T-helper 9 cell (primary cell): ENCODE results near the gene PLCL1.

Experiments
- DNase-seq: peaks from one replicate; pipeline ENCODE4 v3.0.0-alpha.2; 2020

The PLCL1 gene

GRCh38 chr2:198134293-198134955 lies 330.0 kb downstream of the PLCL1 start:
- no peak for DNase-seq

- DNase-seq, result no peak
Observed at GRCh38 chr2:198135481-198135934, 331.1 kb downstream of the PLCL1 start.

- DNase-seq, result no peak
Observed at GRCh38 chr2:198136142-198136541, 331.7 kb downstream of the PLCL1 start.

- DNase-seq, result no peak
Observed at GRCh38 chr2:198137733-198138132, 333.3 kb downstream of the PLCL1 start.

DNA sequence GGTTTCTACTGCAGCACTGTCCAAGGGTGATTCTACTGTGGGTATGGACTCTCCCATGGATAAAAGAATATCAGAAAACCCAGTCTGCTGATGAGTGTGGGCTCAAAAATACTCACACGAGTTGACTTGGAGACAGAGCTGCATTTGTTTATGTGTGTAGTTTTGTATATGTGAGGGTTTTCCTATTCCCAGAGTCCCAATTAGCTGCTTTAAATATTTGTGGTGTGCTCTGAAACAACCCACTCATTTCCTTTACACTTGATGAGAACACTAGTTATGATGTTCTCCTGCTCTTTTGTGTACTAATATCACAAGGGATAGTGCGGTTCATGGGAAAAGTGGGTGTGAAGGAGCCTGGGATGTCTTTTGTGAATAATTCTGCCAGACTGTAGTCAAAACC lies 337.3 kb downstream of the PLCL1 start:
- DNase-seq, result no peak

DNA sequence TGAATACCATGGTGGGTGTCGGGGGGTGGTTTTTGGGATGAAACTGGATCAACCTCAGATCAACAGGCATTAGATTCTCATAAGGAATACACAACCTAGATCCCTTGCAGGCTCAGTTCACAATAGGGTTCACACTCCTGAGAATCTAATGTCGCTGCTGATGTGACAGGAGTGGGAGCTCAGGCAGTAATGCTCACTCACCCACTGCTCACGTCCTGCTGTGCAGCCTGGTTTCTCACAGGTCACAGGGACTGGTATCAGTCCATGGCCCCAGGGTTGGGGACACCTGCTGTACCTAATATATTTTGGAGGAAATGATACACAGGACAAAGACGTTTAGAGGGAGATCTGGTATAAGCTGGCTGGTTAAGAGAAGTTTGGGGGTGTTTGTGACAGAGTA lies 338.8 kb downstream of the PLCL1 start:
- DNase-seq, result no peak

GRCh38 chr2:198143793-198144192 lies 339.4 kb downstream of the PLCL1 start:
- no peak for DNase-seq

DNA sequence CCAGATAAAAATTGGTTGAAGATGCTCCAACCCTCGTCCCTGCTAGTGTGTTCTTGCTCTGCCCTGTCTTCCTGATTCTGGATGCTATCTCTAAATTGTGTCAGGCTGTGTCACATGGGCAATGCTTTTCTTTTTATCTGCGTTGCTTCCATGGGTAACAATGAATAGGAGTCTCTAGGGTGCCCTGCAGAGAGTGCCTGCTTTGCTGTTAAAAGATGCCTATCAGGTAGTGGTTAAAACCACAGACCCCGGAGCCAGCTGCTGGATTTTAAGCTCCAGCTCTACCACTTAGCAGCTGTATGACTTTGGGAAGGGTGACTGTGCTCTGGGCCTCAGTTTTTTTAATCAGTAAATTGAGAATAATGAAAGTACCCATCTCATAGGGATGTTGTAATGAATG lies 340.3 kb downstream of the PLCL1 start:
- no peak for DNase-seq

DNA sequence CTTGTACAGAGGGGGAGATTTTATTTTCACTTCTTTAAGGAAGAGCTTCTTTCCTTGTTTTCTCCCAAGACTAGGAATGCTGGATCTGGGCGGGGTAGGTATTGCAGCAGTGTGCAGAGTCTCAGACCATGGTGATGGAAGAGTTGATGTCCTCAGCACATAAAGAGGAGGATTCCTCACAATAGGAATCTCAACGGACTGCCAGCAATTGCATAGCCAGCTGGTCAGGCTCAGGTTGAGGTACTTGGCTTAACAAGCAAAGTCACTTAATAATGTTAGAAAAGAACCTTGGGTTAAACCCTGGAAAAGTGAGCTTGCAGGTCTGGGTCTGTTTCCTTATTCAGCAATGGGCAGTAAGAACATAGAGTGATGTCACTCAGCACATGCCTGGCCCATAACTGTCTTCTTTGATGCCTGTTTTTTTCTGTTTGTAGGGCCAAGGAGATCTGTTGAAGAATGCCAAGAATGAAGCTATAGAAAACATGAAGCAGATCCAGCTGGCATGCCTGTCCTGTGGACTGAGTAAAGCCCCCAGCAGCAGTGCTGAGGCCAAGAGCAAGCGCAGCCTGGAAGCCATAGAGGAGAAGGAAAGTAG lies 342.1 kb downstream of the PLCL1 start:
- no peak for DNase-seq

GRCh38 chr2:198157314-198157713 lies 352.9 kb downstream of the PLCL1 start:
- DNase-seq, result no peak

GRCh38 chr2:198161151-198161550 lies 356.8 kb downstream of the PLCL1 start:
- DNase-seq, result no peak

- DNase-seq, result no peak
Observed at GRCh38 chr2:198162276-198162675, 357.9 kb downstream of the PLCL1 start.

GRCh38 chr2:198164843-198165242 lies 360.4 kb downstream of the PLCL1 start:
- DNase-seq, result no peak

- no peak for DNase-seq
Observed at GRCh38 chr2:198165289-198165688, 360.9 kb downstream of the PLCL1 start.

DNA sequence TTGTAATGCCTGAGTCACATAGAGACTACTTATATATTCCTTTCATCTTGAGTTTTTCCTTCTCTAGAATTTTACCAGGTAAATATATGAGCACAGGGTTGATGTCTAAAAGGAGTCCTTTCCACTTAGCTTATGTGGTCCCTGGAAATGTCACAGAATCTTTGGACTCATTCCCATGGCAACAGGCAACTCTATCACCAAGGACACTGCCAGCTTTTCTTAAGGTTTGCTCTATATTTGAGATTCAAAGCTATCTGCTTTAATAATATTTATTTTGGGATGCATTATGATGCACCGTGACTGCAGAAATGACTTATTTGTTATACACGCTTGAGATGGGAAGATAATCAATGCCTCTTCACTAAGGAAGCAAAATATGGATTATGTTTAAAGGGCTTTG lies 363.0 kb downstream of the PLCL1 start:
- DNase-seq, result no peak

DNA sequence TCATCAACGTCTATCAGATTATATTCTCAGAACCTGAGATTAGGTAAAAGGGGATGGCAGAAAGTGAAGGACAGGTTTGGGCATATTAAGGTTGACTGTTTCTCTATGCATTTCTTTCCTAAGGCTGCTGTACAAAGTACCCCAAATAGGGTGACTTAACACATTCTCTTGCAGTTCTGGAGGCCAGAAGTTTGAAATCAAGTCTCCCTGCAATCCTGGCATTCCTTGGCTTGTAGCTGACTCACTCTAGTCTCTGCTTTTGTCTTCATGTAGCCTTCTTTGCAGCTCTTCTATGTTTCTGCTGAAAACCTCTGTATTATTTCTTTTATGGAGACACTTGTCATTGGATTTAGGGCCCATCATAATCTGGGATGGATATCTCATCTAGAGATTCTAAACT lies 364.3 kb downstream of the PLCL1 start:
- DNase-seq, result no peak

DNA sequence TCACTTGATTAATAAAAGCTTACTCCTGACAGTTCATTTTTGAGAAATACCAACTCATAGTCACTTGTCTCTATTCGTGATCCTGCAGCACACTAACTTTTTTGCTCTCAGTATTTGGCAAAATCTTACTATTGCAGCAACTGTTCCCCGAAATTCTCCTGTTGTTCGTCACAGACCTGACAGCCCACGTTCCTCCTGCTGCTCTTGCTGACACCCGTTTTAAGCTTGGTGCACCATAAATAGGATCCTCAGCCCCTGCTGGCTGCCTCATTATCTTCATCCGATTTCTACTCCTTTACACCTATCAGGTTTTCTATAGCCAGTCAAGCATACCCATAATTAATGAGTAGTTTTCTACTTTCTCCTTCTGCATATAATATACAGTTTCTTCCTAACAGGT lies 368.8 kb downstream of the PLCL1 start:
- no peak for DNase-seq

DNA sequence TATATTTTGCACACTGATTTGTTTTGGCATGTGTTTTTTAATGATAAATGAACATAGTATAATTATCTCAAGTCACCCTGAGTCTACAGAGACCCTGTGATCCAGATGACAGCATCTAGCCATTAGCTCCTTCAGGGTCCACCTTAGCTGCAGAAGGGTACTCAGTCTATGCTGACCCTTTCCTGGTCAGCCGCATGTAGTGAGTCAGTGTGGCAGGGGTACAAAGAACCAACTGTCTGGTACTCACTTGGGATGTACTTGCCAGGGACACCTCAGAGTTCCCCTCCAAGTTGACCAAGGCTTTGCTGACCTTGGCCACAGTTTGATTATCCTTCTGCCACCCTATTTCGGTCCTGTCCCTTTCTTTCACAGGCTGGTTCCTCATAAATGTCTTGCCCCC lies 369.5 kb downstream of the PLCL1 start:
- DNase-seq, result no peak

- no peak for DNase-seq
Observed at GRCh38 chr2:198175271-198175670, 370.9 kb downstream of the PLCL1 start.

GRCh38 chr2:198177040-198177439 lies 372.6 kb downstream of the PLCL1 start:
- DNase-seq, result no peak

DNA sequence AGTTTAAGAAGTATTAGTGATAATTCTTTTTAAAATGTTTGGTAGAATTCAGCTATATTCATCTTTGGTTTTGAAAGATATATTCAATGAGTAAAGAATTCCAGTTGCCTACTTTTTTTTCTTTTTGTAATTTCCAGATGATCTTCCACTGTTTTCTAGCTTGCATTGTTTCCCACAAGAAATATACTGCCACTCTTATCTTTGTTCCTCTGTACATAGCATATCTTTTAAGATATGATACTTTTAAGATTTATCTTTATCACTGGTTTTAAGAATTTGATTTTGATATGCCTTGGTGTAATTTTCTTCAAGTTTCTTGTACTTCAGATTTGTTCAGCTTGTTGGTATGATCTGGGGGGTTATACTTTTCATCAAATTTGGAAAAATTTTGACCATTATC lies 374.4 kb downstream of the PLCL1 start:
- DNase-seq, result no peak

DNA sequence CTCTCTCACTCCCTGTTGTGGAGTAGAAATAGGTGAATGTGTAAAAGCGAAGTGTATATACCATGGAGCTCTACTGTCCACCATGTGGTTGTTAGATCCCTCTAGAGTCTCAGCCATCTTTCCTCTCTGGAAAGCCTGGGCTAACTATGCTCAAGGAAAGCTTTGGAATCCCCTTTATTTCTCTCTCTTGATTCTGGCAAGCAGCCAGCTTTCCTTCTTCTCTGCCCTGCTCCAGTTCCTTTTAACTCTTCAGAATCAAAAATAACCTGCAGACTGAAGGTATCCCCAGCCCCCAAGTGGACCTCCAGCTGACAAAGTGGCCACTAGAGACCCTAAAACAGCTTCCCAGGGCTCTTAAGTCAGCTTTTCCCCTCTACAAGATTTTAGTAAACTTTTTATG lies 381.9 kb downstream of the PLCL1 start:
- DNase-seq, result no peak

DNA sequence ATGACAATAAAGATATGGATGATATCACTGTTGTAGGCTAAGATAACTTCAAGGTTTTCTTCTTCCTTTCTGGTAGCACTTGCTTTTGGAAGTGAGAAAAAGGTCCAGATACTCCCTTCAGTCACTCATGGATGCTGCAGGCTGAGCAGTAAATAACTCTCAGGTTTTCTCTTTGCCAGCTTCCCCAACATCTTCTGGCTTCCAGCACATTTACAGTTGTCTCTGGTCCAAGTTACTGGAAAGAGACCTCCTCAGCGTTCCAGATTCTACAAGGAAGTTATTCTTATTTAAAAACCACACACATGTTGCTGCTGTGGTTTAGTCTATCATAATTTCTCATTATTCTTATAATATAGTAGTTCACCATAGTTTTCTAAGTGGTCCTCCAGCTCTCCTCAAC lies 383.4 kb downstream of the PLCL1 start:
- no peak for DNase-seq

GRCh38 chr2:198188982-198189381 lies 384.6 kb downstream of the PLCL1 start:
- no peak for DNase-seq

- no peak for DNase-seq
Observed at GRCh38 chr2:198191651-198192050, 387.3 kb downstream of the PLCL1 start.
